T-cell (primary cell): ENCODE results near the gene KCNIP1. TPM values are rescaled to one million over a fixed set of nuclear protein-coding genes. Genes with fewer than 3 reads are reported as not detected.

ENCODE experiments used
- ATAC-seq, 4 experiments: fragments of 200-7000 bp in 3 of 4; fragments of 150-1000 bp in 1 of 4; cut with Tn5 transposase; replicated peaks in 1 of 4; 1 replicate in 3 of 4; 2 replicates in 1 of 4; pipeline ENCODE4 v1.10.0; 2021; ENCODE audit warnings: moderate library complexity in 3 of 4, mild to moderate bottlenecking in 2 of 4, moderate number of reproducible peaks in 1 of 4
- CTCF ChIA-PET, 2 donors: fragments of 300-600 bp; sonication (Branson Sonifier 250); formaldehyde crosslinking; loops; one replicate each; lab custom pipeline; 2022; ENCODE audit warnings: antibody characterized with exemption in 2 of 2; lab: Charles Lee
- POLR2A ChIA-PET, 2 donors: fragments of 300-600 bp; sonication (Branson Sonifier 250); formaldehyde crosslinking; loops; one replicate each; lab custom pipeline; 2022; ENCODE audit warnings: antibody characterized with exemption in 2 of 2; lab: Charles Lee
- DNase-seq, 35 experiments: peaks; one replicate each; pipeline versions ENCODE4 v3.0.0 to v3.0.0-alpha.2; 2013 to 2023
- H3K27ac ChIP-seq: one replicate; pipeline ENCODE4 v1.5.1; 2013; ENCODE audit warnings: low read length
- H3K27me3 ChIP-seq, 2 experiments: replicated peaks in 1 of 2; 1 replicate in 1 of 2; 2 replicates in 1 of 2; pipeline versions ENCODE4 v1.6.1 to v1.7.0; 2013; ENCODE audit warnings: low read length in 1 of 2, mixed read lengths in 1 of 2; ENCODE audit not compliant: control insufficient read depth in 2 of 2, insufficient read depth in 2 of 2; ENCODE audit errors: extremely low read depth in 1 of 2
- H3K36me3 ChIP-seq, 2 donors: 1 replicate in 1 of 2; 2 replicates in 1 of 2; pipeline versions ENCODE4 v1.6.1 to v1.7.0; 2013; ENCODE audit warnings: low read length in 1 of 2; ENCODE audit not compliant: control insufficient read depth in 2 of 2, insufficient read depth in 1 of 2; ENCODE audit errors: extremely low read depth in 1 of 2
- H3K4me1 ChIP-seq, 2 experiments: 1 replicate in 1 of 2; 2 replicates in 1 of 2; pipeline versions ENCODE4 v1.6.1 to v1.7.0; 2013; ENCODE audit warnings: low read length in 2 of 2, mixed read lengths in 1 of 2; ENCODE audit not compliant: insufficient read depth in 2 of 2, control insufficient read depth in 1 of 2; ENCODE audit errors: extremely low read depth in 1 of 2
- H3K4me3 ChIP-seq, 2 donors: 1 replicate in 1 of 2; 2 replicates in 1 of 2; pipeline versions ENCODE4 v1.5.1 to v1.7.0; 2013; ENCODE audit warnings: mild to moderate bottlenecking in 2 of 2, low read length in 1 of 2, moderate library complexity in 1 of 2; ENCODE audit not compliant: control insufficient read depth in 1 of 2; ENCODE audit errors: extremely low read depth in 1 of 2
- H3K9me3 ChIP-seq: 2 replicates; pipeline ENCODE4 v1.7.0; 2013
- H3K27ac Mint-ChIP-seq, 2 donors: one replicate each; pipeline ENCODE4 v1.8.0; 2020 to 2021; ENCODE audit warnings: mild to moderate bottlenecking in 2 of 2, mixed read lengths in 2 of 2
- H3K27me3 Mint-ChIP-seq, 2 donors: one replicate each; pipeline ENCODE4 v1.8.0; 2021 to 2022; ENCODE audit warnings: mixed read lengths in 2 of 2
- H3K36me3 Mint-ChIP-seq: one replicate; pipeline ENCODE4 v1.8.0; 2021; ENCODE audit warnings: mixed read lengths
- H3K4me1 Mint-ChIP-seq, 3 donors: one replicate each; pipeline ENCODE4 v1.8.0; 2020 to 2022; ENCODE audit warnings: mixed read lengths in 3 of 3, mild to moderate bottlenecking in 1 of 3
- H3K4me3 Mint-ChIP-seq, 3 donors: one replicate each; pipeline ENCODE4 v1.8.0; 2020 to 2022; ENCODE audit warnings: mild to moderate bottlenecking in 3 of 3, mixed read lengths in 3 of 3, moderate library complexity in 3 of 3
- H3K9me3 Mint-ChIP-seq, 3 donors: one replicate each; pipeline ENCODE4 v1.8.0; 2020 to 2022; ENCODE audit warnings: mixed read lengths in 3 of 3
- WGBS: methylation state at CpG from one replicate; pipeline ENCODE4 v1.1.5; 2013; ENCODE audit warnings: missing lambda C conversion rate; ENCODE audit not compliant: insufficient coverage; 5-methylcytosine and 5-hydroxymethylcytosine counted together
- total RNA-seq, 35 experiments: library from RNA in 6 of 35; stranded (reverse) in 6 of 35; fragments of 120-200 nt in 1 of 35; gene quantifications; one replicate each; pipeline versions ENCODE4 v1.2.1 to v1.2.4 and lab custom pipeline; 2013 to 2026

Gene KCNIP1
- total RNA-seq, 5 donors from 2014 or later (not counting 1 experiment from before 2014, with no cell fraction given): not detected

DNA sequence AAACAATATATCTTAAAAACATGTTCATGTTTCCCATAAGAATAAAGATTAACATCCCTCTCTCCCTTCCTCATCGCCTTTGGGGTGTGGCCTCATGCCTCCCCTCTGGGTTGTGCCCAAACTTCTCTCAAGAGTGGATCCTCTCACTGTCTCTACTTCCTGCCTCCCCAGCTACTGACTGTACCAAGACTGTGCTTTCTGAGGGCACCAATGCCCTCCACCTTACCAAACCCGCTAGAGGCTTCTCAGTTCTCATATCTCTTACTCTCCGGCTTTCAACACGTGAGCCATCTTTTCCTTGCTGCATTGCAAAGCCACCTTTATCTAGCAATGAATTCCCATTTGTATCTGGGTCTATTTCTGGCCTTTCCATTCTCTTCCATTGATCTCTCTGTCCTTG is 34.4 kb upstream of the KCNIP1 start:
- H3K4me1 ChIP-seq: no peaks in the 10 kb centered on the region
- H3K36me3 Mint-ChIP-seq: no peaks in the 10 kb centered on the region
- H3K4me3 ChIP-seq: no peak overlapping the region
- DNase-seq: no peak
- H3K4me3 Mint-ChIP-seq: no peak overlapping the region
- H3K27me3 ChIP-seq: peaks cover 0 to 18% of the 10 kb centered on the region in 2 experiments
- H3K27me3 Mint-ChIP-seq: peaks cover 8 to 12% of the 10 kb centered on the region in 2 donors
- H3K4me1 Mint-ChIP-seq: no peaks in the 10 kb centered on the region
- no peak for ATAC-seq
- H3K9me3 Mint-ChIP-seq: peaks cover 0 to under 1% (median 0%) of the 10 kb centered on the region in 3 donors
- 91% methylated on average over 4 of the region's 4 CpGs for WGBS
- no peak overlapping the region for H3K27ac ChIP-seq
- ChIA-PET POLR2A (no interaction called here), CTCF (no interaction called here)
- H3K9me3 ChIP-seq: no peaks in the 10 kb centered on the region
- no peaks in the 10 kb centered on the region for H3K36me3 ChIP-seq
- no peak overlapping the region for H3K27ac Mint-ChIP-seq

DNA sequence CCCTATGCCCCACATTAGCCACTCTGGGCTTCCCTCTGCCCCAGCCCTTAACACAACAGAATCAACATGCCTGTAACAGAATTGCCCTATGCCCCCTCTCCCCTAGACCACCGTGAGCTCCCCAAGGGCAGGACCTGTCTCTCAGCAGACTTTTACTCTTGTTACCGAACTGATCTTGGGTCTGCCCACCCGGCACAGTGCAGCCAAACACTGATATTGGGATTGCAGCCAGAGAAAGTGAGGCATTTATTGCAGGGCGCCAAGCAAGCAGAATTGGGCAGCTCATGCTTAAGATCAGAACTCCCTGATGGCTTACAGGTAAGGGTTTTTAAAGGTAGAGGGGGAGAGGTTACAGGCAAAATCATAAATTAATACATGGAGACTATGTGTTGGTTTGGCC is 33.5 kb upstream of the KCNIP1 start:
- no peak overlapping the region for H3K27ac Mint-ChIP-seq

GRCh38 chr5:170470808-170471404 is 32.9 kb upstream of the KCNIP1 start:
- Histone ChIP-seq H3K4me3 (no peak overlapping the region), H3K36me3 (no peaks in the 10 kb centered on the region), H3K4me1 (no peaks in the 10 kb centered on the region), H3K27me3 (peaks cover 0 to 21% of the 10 kb centered on the region in 2 experiments), H3K27ac (no peak overlapping the region), H3K9me3 (no peaks in the 10 kb centered on the region)
- CTCF ChIA-PET: no interaction called here
- Mint-ChIP-seq H3K4me3 (no peak overlapping the region), H3K27me3 (peaks cover 11 to 15% of the 10 kb centered on the region in 2 donors), H3K27ac (no peak overlapping the region), H3K36me3 (no peaks in the 10 kb centered on the region), H3K4me1 (no peaks in the 10 kb centered on the region), H3K9me3 (peaks cover 0 to 2% (median 0%) of the 10 kb centered on the region in 3 donors)
- WGBS: 79% methylated on average over 2 of the region's 8 CpGs
- ATAC-seq (no peak), DNase-seq (no peak)
- POLR2A ChIA-PET: no interaction called here

More for the DNA sequence above, 33.5 kb upstream of the KCNIP1 start:
- WGBS: 77% methylated on average over 4 of the region's 4 CpGs
- DNase-seq (no peak), ATAC-seq (no peak)
- Mint-ChIP-seq H3K9me3 (peaks cover 0 to 2% (median 0%) of the 10 kb centered on the region in 3 donors), H3K4me1 (no peaks in the 10 kb centered on the region), H3K4me3 (no peak overlapping the region), H3K36me3 (no peaks in the 10 kb centered on the region), H3K27me3 (peaks cover 10 to 15% of the 10 kb centered on the region in 2 donors)
- Histone ChIP-seq H3K9me3 (no peaks in the 10 kb centered on the region), H3K27ac (no peak overlapping the region), H3K36me3 (no peaks in the 10 kb centered on the region), H3K4me3 (no peak overlapping the region), H3K4me1 (no peaks in the 10 kb centered on the region), H3K27me3 (peaks cover 0 to 20% of the 10 kb centered on the region in 2 experiments)
- CTCF ChIA-PET: no interaction called here
- POLR2A ChIA-PET: no interaction called here

GRCh38 chr5:170471551-170472178 is 32.2 kb upstream of the KCNIP1 start:
- DNase-seq (no peak), ATAC-seq (no peak)
- no peaks in the 10 kb centered on the region for H3K36me3 ChIP-seq
- no peaks in the 10 kb centered on the region for H3K9me3 ChIP-seq
- H3K36me3 Mint-ChIP-seq: no peaks in the 10 kb centered on the region
- no peak overlapping the region for H3K27ac ChIP-seq
- H3K27ac Mint-ChIP-seq: no peak overlapping the region
- H3K4me1 Mint-ChIP-seq: no peaks in the 10 kb centered on the region
- H3K4me3 Mint-ChIP-seq: no peak overlapping the region
- peaks cover 0 to 2% (median 0%) of the 10 kb centered on the region in 3 donors for H3K9me3 Mint-ChIP-seq
- no peak overlapping the region for H3K4me3 ChIP-seq
- peaks cover 11 to 15% of the 10 kb centered on the region in 2 donors for H3K27me3 Mint-ChIP-seq
- POLR2A ChIA-PET: no interaction called here
- CTCF ChIA-PET: no interaction called here
- H3K27me3 ChIP-seq: peaks cover 0 to 23% of the 10 kb centered on the region in 2 experiments
- WGBS: 39% methylated on average over 5 of the region's 8 CpGs
- no peaks in the 10 kb centered on the region for H3K4me1 ChIP-seq

DNA sequence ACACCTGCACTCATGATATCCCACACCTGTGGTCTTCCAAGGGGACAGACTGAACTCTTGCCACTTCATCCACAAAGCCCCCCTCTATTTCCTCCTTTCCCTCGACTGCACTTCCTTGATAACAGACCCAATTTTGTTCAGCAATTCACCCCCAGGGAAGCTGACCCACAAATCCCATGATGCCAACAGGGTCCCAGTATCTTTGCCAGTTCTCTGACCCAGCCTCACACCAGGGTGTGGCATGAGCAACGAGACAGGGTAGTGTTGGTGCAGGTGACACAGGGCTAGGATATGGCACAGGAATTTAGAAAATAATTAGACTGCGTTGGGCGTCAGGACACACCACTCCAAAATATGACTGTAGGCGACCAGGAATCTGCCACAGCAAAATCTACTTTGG is 30.2 kb upstream of the KCNIP1 start:
- peaks cover 11 to 17% of the 10 kb centered on the region in 2 donors for H3K27me3 Mint-ChIP-seq
- CTCF ChIA-PET: no interaction called here
- Histone ChIP-seq H3K36me3 (no peaks in the 10 kb centered on the region), H3K27ac (no peak overlapping the region), H3K4me1 (no peaks in the 10 kb centered on the region), H3K4me3 (no peak overlapping the region), H3K9me3 (no peaks in the 10 kb centered on the region), H3K27me3 (peaks cover 0 to 23% of the 10 kb centered on the region in 2 experiments)
- H3K36me3 Mint-ChIP-seq: no peaks in the 10 kb centered on the region
- POLR2A ChIA-PET: no interaction called here
- no peak overlapping the region for H3K4me3 Mint-ChIP-seq
- no peaks in the 10 kb centered on the region for H3K4me1 Mint-ChIP-seq
- no CpG with 5 or more reads among the region's 5 CpGs for WGBS
- ATAC-seq: no peak
- no peak overlapping the region for H3K27ac Mint-ChIP-seq
- H3K9me3 Mint-ChIP-seq: peaks cover 0 to 2% (median 0%) of the 10 kb centered on the region in 3 donors
- DNase-seq: no peak

DNA sequence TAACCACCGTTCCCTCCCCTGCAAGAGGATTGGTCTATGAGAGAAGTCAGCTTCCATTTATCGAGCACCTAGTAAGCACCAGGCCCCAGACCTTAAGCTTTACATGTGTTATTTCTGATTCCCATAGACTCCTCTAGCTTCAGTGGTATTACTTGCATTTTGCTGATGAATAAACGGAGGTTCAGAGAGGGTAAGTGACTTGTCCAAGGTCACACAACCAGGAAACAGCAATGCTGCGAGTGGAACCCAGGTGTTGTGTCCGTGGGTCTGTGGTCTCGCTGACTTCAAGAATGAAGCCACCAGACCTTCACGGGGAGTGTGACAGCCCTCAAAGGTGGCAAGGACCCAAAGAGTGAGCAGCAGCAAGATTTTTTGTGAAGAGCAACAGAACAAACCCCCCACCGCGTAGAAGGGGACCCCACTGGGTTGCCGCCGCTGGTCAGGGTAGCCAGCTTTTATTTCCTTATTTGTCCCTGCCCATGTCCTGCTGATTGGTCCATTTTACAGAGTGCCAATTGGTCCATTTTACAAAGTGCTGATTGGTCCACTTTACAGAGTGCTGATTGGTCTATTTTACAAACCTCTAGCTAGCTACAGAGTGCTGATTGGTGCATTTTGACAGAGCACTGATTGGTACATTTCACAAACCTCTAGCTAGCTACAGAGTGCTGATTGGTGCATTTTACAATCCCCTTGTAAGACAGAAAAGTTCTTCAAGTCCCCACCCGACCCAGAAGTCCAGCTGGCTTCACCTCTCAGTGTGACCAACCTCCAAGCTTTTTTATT is 29.1 kb upstream of the KCNIP1 start:
- Mint-ChIP-seq H3K27me3 (peaks cover 7 to 16% of the 10 kb centered on the region in 2 donors), H3K4me1 (no peaks in the 10 kb centered on the region), H3K9me3 (peaks cover 0 to 2% (median 0%) of the 10 kb centered on the region in 3 donors), H3K4me3 (no peak overlapping the region), H3K27ac (no peak overlapping the region), H3K36me3 (no peaks in the 10 kb centered on the region)
- WGBS: 97% methylated on average over 8 of the region's 12 CpGs
- ChIA-PET CTCF (no interaction called here), POLR2A (no interaction called here)
- Histone ChIP-seq H3K4me1 (no peaks in the 10 kb centered on the region), H3K4me3 (no peak overlapping the region), H3K36me3 (no peaks in the 10 kb centered on the region), H3K27ac (no peak overlapping the region), H3K27me3 (peaks cover 0 to 23% of the 10 kb centered on the region in 2 experiments), H3K9me3 (no peaks in the 10 kb centered on the region)
- DNase-seq: no peak
- no peak for ATAC-seq
